ACC112 (cell line): ENCODE data around the gene ANGEL2.
"Not testable (repeated sequence)": the region's sequence is repeated elsewhere in the genome, so short reads cannot be mapped to it uniquely, and the experiment has no call there.

Experiments used
- H2AFZ ChIP-seq: fragments of 200-600 bp; sonication (generic); one replicate; pipeline ENCODE4 v1.6.0; 2017; ENCODE audit warnings: antibody characterized with exemption, low read length; ENCODE audit not compliant: unreplicated experiment
- H3K27ac ChIP-seq: fragments of 200-600 bp; sonication (generic); 2 replicates; pipeline ENCODE4 v1.5.1; 2014; ENCODE audit warnings: low read depth, mild to moderate bottlenecking, antibody characterized with exemption, low read length, moderate library complexity
- H3K27me3 ChIP-seq: fragments of 200-600 bp; sonication (generic); 2 replicates; pipeline ENCODE4 v1.6.1; 2014; ENCODE audit warnings: mild to moderate bottlenecking, antibody characterized with exemption, low read length, moderate library complexity, mixed read lengths; ENCODE audit not compliant: insufficient read depth
- H3K36me3 ChIP-seq: fragments of 200-600 bp; sonication (generic); 2 replicates; pipeline ENCODE4 v1.6.1; 2016; ENCODE audit warnings: mild to moderate bottlenecking, antibody characterized with exemption, low read length, moderate library complexity, mixed read lengths; ENCODE audit not compliant: insufficient read depth
- H3K4me1 ChIP-seq: fragments of 200-600 bp; sonication (generic); one replicate; pipeline ENCODE4 v1.6.1; 2016; ENCODE audit warnings: low read length, mixed read lengths; ENCODE audit not compliant: insufficient read depth, unreplicated experiment, control insufficient read depth
- H3K4me3 ChIP-seq: fragments of 200-600 bp; sonication (generic); 2 replicates; pipeline ENCODE4 v1.5.1; 2014; ENCODE audit warnings: mild to moderate bottlenecking, low read depth, low read length
- H3K79me2 ChIP-seq: fragments of 200-600 bp; sonication (generic); one replicate; pipeline ENCODE4 v1.6.0; 2016; ENCODE audit warnings: low read length; ENCODE audit not compliant: control insufficient read depth, unreplicated experiment, insufficient read depth

The ANGEL2 gene

GRCh38 chr1:212975111-212975918 lies 40.4 kb downstream of the ANGEL2 start:
- H3K4me1 ChIP-seq, result no peaks in the 10 kb centered on the region
- H3K36me3 ChIP-seq, result no peaks in the 10 kb centered on the region
- no peaks in the 10 kb centered on the region for H3K79me2 ChIP-seq
- H3K27me3 ChIP-seq, result peaks cover 21% of the 10 kb centered on the region
- no peak overlapping the region for H3K27ac ChIP-seq
- no peak overlapping the region for H2AFZ ChIP-seq
- H3K4me3 ChIP-seq, result no peak overlapping the region

DNA sequence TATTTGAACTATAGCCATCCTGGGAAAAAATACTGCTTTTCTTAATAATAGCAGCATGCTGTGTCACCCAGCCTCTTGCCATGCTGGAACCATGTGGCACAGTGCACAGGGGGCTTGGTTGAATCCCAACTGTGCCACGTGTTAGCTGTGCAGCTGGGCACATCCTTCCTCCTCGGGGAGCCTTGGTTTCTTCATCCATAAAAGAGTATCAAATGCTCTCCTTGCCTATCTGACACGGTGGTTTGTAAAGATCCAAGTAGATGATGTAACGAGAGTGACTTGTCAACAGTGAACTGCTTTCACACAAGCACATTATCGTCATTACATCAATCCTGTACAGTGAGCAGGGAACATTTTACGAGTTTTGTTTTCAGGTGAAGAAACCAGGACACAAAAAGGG lies 41.0 kb downstream of the ANGEL2 start:
- no peak overlapping the region for H3K27ac ChIP-seq
- H3K36me3 ChIP-seq, result no peaks in the 10 kb centered on the region
- no peaks in the 10 kb centered on the region for H3K4me1 ChIP-seq
- no peak overlapping the region for H2AFZ ChIP-seq
- H3K79me2 ChIP-seq, result no peaks in the 10 kb centered on the region
- peaks cover 25% of the 10 kb centered on the region for H3K27me3 ChIP-seq
- no peak overlapping the region for H3K4me3 ChIP-seq

DNA sequence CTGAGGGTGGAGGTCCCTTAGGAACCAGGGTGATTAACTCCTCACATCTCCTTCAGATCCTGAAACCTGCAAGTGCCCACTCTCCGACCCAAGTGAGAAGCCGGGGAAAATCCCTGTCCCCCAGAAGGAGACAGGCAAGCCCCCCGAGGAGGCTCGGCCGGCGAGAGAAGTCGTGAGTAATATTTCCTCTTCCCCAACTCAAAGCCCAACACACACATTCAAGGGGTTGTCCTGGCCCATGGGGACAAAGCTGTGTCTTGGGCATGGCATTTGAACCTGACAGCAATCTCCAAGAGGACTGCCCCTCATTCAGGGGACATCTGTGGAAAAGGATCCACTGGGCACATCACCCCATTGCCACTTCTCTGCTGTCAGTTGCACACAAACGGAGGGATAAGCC lies 41.8 kb downstream of the ANGEL2 start:
- no peaks in the 10 kb centered on the region for H3K36me3 ChIP-seq
- H3K4me3 ChIP-seq, result no peak overlapping the region
- H3K27ac ChIP-seq, result no peak overlapping the region
- H3K4me1 ChIP-seq, result no peaks in the 10 kb centered on the region
- no peaks in the 10 kb centered on the region for H3K79me2 ChIP-seq
- H3K27me3 ChIP-seq, result peaks cover 27% of the 10 kb centered on the region
- H2AFZ ChIP-seq, result no peak overlapping the region

DNA sequence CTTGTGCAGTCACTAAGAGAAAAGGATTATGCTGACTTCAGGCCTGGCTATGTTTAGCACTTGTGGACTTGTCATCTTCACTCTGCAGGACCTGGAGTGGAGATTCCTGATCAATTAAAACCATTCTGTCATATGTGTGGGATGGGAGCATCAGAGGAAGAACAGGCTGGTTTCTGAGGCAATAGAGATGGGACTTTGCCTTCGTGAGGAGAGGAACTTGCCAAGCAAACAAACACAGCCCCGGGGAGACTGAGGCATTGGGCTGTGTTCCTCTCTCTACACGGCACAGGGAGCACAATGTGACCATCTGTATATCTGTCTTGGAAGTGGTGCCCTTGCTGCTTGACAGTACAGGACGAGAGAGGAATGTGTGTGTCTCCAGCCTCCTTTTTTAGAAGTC lies 42.2 kb downstream of the ANGEL2 start:
- no peaks in the 10 kb centered on the region for H3K36me3 ChIP-seq
- H2AFZ ChIP-seq, result no peak overlapping the region
- H3K27me3 ChIP-seq, result peaks cover 27% of the 10 kb centered on the region
- no peaks in the 10 kb centered on the region for H3K79me2 ChIP-seq
- no peak overlapping the region for H3K27ac ChIP-seq
- no peak overlapping the region for H3K4me3 ChIP-seq
- H3K4me1 ChIP-seq, result no peaks in the 10 kb centered on the region

DNA sequence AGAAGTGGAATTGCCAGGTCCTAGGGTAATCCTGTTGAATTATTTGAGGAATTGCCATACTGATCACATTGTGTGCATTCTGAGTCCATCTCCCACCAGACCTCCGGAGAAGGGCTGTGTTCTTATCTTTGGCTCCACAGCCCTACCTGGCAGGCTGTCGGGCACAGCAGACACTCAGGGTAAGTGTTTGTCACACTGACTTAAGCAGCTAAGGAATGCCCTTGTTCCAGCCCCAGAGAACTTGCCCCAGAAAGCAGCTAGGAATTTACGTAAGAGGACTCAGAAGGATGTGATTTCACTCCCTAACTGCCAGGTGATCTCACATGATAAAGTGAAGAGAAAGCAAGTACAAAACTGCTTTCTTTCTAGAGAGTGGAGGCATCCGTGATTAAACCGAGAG lies 44.4 kb downstream of the ANGEL2 start:
- Histone ChIP-seq H3K4me1 (no peaks in the 10 kb centered on the region), H3K36me3 (no peaks in the 10 kb centered on the region)

DNA sequence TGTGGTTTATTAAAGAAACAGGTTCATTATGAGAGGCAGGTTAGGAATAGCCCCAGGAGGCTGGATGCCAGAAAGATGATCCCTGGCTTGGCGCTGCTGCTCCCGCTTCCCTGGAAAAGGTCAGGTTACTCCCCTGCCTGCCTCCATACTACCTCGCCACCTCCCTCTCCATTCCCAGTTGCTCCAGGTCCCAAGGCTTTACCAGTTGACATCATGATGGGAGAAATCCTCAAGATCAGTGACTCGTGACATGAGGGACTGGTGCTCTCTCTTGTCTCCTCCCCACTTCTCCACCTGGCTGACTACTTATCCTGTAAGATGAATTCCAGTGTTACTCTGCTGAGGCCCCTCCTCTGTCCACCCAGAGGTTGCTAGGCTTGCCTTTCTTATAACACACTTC lies 45.6 kb downstream of the ANGEL2 start:
- Histone ChIP-seq H3K79me2 (no peaks in the 10 kb centered on the region), H2AFZ (no peak overlapping the region), H3K27me3 (peaks cover 34% of the 10 kb centered on the region), H3K27ac (no peak overlapping the region), H3K36me3 (no peaks in the 10 kb centered on the region), H3K4me1 (no peaks in the 10 kb centered on the region), H3K4me3 (no peak overlapping the region)

More for the DNA sequence above, 44.4 kb downstream of the ANGEL2 start:
- no peak overlapping the region for H3K4me3 ChIP-seq
- H3K27ac ChIP-seq, result no peak overlapping the region
- H3K27me3 ChIP-seq, result peaks cover 33% of the 10 kb centered on the region
- H3K79me2 ChIP-seq, result no peaks in the 10 kb centered on the region
- H2AFZ ChIP-seq, result no peak overlapping the region

DNA sequence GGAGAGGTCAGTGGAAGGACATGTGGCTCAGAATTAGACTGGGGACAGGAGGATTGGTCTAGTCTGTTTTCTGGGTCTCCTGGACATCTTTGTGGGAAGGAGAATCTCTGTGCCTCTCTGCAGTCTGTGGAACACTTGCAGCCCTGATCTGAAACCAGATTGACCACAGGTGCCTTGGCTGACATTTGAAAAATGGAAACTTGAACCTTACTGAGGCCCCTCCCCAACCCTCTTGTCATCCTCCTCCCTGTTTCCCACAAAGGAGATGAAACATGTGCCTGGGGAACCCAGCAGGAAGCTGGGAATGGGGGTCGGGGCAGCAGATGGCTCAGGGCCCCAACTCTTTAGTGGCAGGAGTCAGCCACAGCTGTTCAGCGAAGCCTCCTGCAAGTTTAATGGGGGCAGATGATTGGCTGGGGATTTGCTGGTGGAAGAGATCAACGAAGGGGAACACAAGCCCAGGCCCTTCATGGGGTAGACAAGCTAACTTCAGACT lies 47.3 kb downstream of the ANGEL2 start:
- no peaks in the 10 kb centered on the region for H3K36me3 ChIP-seq
- H3K27me3 ChIP-seq, result peaks cover 41% of the 10 kb centered on the region
- no peaks in the 10 kb centered on the region for H3K79me2 ChIP-seq
- no peak overlapping the region for H2AFZ ChIP-seq
- H3K4me1 ChIP-seq, result no peaks in the 10 kb centered on the region
- no peak overlapping the region for H3K27ac ChIP-seq
- no peak overlapping the region for H3K4me3 ChIP-seq

DNA sequence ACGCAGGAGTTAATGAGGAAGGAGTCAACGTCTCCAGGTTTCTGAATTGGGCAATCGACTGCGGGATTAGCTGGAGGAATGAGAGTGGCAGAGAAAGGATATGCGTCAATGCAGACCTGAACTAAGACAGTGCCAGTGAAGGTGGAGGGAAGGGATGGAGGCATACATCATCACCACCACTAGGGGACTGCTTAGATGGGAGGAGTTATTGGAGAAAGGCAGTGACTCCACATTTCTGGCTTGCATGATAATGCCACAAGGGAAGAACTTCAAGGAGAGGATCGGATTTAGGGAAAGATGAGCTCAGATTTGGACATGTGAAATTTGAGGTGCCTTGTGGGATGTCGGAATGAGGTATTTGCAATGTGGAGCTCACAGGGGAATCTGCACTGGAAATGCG lies 47.9 kb downstream of the ANGEL2 start:
- no peak overlapping the region for H2AFZ ChIP-seq
- no peak overlapping the region for H3K4me3 ChIP-seq
- H3K27me3 ChIP-seq, result peaks cover 41% of the 10 kb centered on the region; the same call in 1 of the 2 replicates
- no peaks in the 10 kb centered on the region for H3K36me3 ChIP-seq
- no peaks in the 10 kb centered on the region for H3K4me1 ChIP-seq
- no peak overlapping the region for H3K27ac ChIP-seq
- no peaks in the 10 kb centered on the region for H3K79me2 ChIP-seq

GRCh38 chr1:212966616-212967015 lies 49.1 kb downstream of the ANGEL2 start:
- Histone ChIP-seq H3K4me1 (no peaks in the 10 kb centered on the region), H3K27ac (no peak overlapping the region), H3K36me3 (no peaks in the 10 kb centered on the region), H2AFZ (no peak overlapping the region), H3K4me3 (no peak overlapping the region), H3K27me3 (peaks cover 47% of the 10 kb centered on the region; the same call in 1 of the 2 replicates), H3K79me2 (no peaks in the 10 kb centered on the region)

DNA sequence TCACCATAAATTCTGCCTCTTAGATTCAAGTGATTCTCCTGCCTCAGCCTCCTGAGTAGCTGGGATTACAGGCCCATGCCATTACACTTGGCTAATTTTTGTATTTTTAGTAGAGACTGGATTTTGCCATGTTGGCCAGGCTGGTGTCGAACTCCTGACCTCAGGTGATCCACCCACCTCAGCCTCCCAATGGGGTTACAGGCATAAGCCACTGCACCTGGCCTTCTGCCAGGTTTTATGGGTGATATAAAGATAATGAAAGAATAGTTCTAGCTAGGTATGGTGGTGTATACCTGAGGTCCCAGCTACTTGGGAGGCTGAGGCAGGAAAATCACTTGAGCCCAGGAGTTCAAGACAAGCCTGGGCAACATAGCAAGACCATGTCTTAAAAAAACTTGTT lies 50.7 kb downstream of the ANGEL2 start:
- H3K27me3 ChIP-seq, result peaks cover 41% of the 10 kb centered on the region; the same call in 1 of the 2 replicates
- not testable (repeated sequence) for H3K27ac ChIP-seq, H2AFZ ChIP-seq, H3K4me3 ChIP-seq, H3K79me2 ChIP-seq, H3K36me3 ChIP-seq, H3K4me1 ChIP-seq

GRCh38 chr1:212964102-212964501 lies 51.6 kb downstream of the ANGEL2 start:
- H3K4me3 ChIP-seq, result no peak overlapping the region
- H2AFZ ChIP-seq, result no peak overlapping the region
- H3K36me3 ChIP-seq, result no peaks in the 10 kb centered on the region
- H3K27me3 ChIP-seq, result peaks cover 36% of the 10 kb centered on the region; the same call in 1 of the 2 replicates
- no peaks in the 10 kb centered on the region for H3K4me1 ChIP-seq
- no peaks in the 10 kb centered on the region for H3K79me2 ChIP-seq
- no peak overlapping the region for H3K27ac ChIP-seq
